OCI-LY7 (cell line): Measurements from ENCODE around the gene CDKL5. TPM values are rescaled to one million over a fixed set of nuclear protein-coding genes. Genes with fewer than 3 reads are reported as not detected.

ENCODE experiments used
- BruUV-seq: library from RNA; stranded (reverse); fragments of 400-500 nt; replicated peaks from 2 replicates; lab custom pipeline; 2021; lab: Mats Ljungman, UMichigan
- CTCF ChIA-PET: fragments of 300-600 bp; sonication (Branson Sonifier 250); formaldehyde crosslinking; loops from one replicate; lab custom pipeline; 2022; ENCODE audit warnings: antibody characterized with exemption; ENCODE audit not compliant: unreplicated experiment; lab: Charles Lee
- POLR2A ChIA-PET: fragments of 300-600 bp; sonication (Branson Sonifier 250); formaldehyde crosslinking; loops from one replicate; lab custom pipeline; 2022; ENCODE audit warnings: antibody characterized with exemption; lab: Charles Lee
- DNase-seq: peaks from one replicate; pipeline ENCODE4 v3.0.0-alpha.2; 2015; ENCODE audit warnings: low spot score
- H2AFZ ChIP-seq: fragments of 200-600 bp; sonication (generic), shearing (Covaris generic); 2 replicates; pipeline ENCODE4 v1.6.1; 2014; ENCODE audit warnings: mild to moderate bottlenecking, antibody characterized with exemption, low read length, moderate library complexity
- H3K27ac ChIP-seq: fragments of 200-600 bp; sonication (generic); 2 replicates; pipeline ENCODE4 v1.5.1; 2014; ENCODE audit warnings: mixed run types, low read depth, mild to moderate bottlenecking, moderate library complexity, low read length, inconsistent platforms; ENCODE audit not compliant: poor library complexity, severe bottlenecking
- H3K36me3 ChIP-seq: fragments of 200-600 bp; sonication (generic); 2 replicates; pipeline ENCODE4 v1.6.1; 2014; ENCODE audit warnings: mild to moderate bottlenecking, antibody characterized with exemption, low read length, moderate library complexity, mixed read lengths; ENCODE audit not compliant: insufficient read depth
- H3K4me1 ChIP-seq: fragments of 200-600 bp; sonication (generic); 2 replicates; pipeline ENCODE4 v1.5.1; 2014; ENCODE audit warnings: mild to moderate bottlenecking, low read length; ENCODE audit not compliant: insufficient read depth, poor library complexity, severe bottlenecking
- H3K4me2 ChIP-seq: fragments of 200-600 bp; sonication (generic); 2 replicates; pipeline ENCODE4 v1.6.1; 2014; ENCODE audit warnings: mild to moderate bottlenecking, low read length
- H3K4me3 ChIP-seq: fragments of 200-600 bp; sonication (generic); 2 replicates; pipeline ENCODE4 v1.5.1; 2014; ENCODE audit warnings: mild to moderate bottlenecking, low read depth, low read length; ENCODE audit not compliant: poor library complexity, severe bottlenecking
- H3K79me2 ChIP-seq: fragments of 200-600 bp; sonication (generic); 2 replicates; pipeline ENCODE4 v1.6.1; 2016; ENCODE audit warnings: low read depth, mild to moderate bottlenecking, low read length, moderate library complexity, mixed read lengths; ENCODE audit not compliant: insufficient read depth
- H3K9me2 ChIP-seq: fragments of 200-600 bp; sonication (generic); 2 replicates; pipeline ENCODE4 v1.6.1; 2016; ENCODE audit warnings: mild to moderate bottlenecking, low read length, mixed read lengths; ENCODE audit not compliant: insufficient read depth
- H3K9me3 ChIP-seq: fragments of 200-600 bp; sonication (generic); 2 replicates; pipeline ENCODE4 v1.6.1; 2014; ENCODE audit warnings: mild to moderate bottlenecking, mixed run types, low read length, mixed read lengths
- H4K20me1 ChIP-seq: fragments of 200-600 bp; sonication (generic); 2 replicates; pipeline ENCODE4 v1.6.1; 2014; ENCODE audit warnings: mild to moderate bottlenecking, antibody characterized with exemption, low read length, moderate library complexity, mixed read lengths; ENCODE audit not compliant: insufficient read depth
- EZH2phosphoT487 ChIP-seq: fragments of 200-600 bp; sonication (generic); IDR thresholded peaks from 2 replicates; pipeline ENCODE4 v1.6.1; 2018; ENCODE audit warnings: low read depth, borderline replicate concordance, mild to moderate bottlenecking, mixed run types, antibody characterized with exemption, low read length, moderate library complexity, mixed read lengths
- intact Hi-C: fragments of 100-400 bp; cut with micrococcal nuclease; formaldehyde crosslinking; loops from one replicate; pipeline ENCODE4 v1.10.0; 2022; ENCODE audit not compliant: unreplicated experiment
- total RNA-seq, 2 experiments: library from RNA; depleted of rRNA in 1 of 2; stranded (reverse); fragments of >200 nt in 1 of 2; shearing (Covaris generic) in 1 of 2; gene quantifications; 2 replicates each; pipeline ENCODE4 v1.2.3, GENCODE V29; 2014 to 2022
- TF ChIP-seq, protein P1 (sequence below): fragments of 200-600 bp; sonication (generic); conservative IDR thresholded peaks from 2 replicates; pipeline ENCODE4 v1.5.1; 2014; ENCODE audit warnings: mild to moderate bottlenecking, antibody characterized with exemption, low read length, moderate library complexity, mixed read lengths

Gene CDKL5
- total RNA-seq, 2 experiments from 2014 or later = 1.3 to 2.0 TPM

DNA sequence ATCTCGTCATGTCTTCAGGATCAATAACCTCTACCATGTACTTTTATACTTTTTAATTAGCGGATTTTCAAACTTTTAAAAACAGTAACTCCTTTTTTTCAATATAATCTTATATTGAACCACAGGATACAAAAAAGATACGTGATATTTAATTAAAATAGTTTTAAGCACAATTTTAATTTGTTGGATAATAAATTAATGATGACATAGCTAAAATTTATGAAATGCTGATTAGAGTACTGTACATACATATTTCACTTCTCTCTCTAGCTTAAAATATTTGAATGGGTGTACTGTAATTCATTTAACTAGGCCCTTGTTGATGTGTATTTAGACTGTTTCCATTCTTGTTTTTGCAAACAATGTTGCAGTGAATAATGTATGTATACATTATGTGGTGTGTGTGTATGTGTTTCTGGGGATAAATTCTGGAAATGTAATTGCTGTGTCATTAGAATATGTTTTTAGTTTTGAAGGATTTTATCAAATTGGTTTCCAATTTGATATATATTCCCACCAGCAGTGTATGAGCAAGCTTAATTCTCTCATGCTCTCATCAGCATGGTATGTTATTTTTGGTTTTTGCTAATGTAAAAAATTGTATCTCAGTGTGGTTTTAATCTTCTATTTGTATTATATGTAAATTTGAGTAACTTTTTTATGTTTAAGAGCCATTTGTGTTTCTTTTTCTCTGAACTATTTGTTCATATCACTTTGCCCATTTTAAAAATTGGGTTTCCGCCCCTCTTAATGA, 66.4 kb downstream of the CDKL5 start:
- H3K4me1 ChIP-seq = no peaks in the 10 kb centered on the region
- H3K4me2 ChIP-seq = no peak overlapping the region
- no peak for TF ChIP-seq EZH2phosphoT487
- TF ChIP-seq, protein P1, sequence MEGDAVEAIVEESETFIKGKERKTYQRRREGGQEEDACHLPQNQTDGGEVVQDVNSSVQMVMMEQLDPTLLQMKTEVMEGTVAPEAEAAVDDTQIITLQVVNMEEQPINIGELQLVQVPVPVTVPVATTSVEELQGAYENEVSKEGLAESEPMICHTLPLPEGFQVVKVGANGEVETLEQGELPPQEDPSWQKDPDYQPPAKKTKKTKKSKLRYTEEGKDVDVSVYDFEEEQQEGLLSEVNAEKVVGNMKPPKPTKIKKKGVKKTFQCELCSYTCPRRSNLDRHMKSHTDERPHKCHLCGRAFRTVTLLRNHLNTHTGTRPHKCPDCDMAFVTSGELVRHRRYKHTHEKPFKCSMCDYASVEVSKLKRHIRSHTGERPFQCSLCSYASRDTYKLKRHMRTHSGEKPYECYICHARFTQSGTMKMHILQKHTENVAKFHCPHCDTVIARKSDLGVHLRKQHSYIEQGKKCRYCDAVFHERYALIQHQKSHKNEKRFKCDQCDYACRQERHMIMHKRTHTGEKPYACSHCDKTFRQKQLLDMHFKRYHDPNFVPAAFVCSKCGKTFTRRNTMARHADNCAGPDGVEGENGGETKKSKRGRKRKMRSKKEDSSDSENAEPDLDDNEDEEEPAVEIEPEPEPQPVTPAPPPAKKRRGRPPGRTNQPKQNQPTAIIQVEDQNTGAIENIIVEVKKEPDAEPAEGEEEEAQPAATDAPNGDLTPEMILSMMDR = no peak
- no peaks in the 10 kb centered on the region for H4K20me1 ChIP-seq
- no peaks in the 10 kb centered on the region for H3K9me2 ChIP-seq
- no peaks in the 10 kb centered on the region for H3K36me3 ChIP-seq
- BruUV-seq = no TSS peak
- no peaks in the 10 kb centered on the region for H3K9me3 ChIP-seq
- no peak overlapping the region for H3K27ac ChIP-seq
- intact Hi-C loops = no loop called here
- no peak for DNase-seq
- H3K4me3 ChIP-seq = no peak overlapping the region
- ChIA-PET CTCF (no interaction called here), POLR2A (interaction anchor here (0.7 kb wide), 1 partner anchor 208 kb away, joined by 3 read pairs; no protein-coding TSS in a partner anchor)
- H3K79me2 ChIP-seq = no peaks in the 10 kb centered on the region
- H2AFZ ChIP-seq = no peak overlapping the region

DNA sequence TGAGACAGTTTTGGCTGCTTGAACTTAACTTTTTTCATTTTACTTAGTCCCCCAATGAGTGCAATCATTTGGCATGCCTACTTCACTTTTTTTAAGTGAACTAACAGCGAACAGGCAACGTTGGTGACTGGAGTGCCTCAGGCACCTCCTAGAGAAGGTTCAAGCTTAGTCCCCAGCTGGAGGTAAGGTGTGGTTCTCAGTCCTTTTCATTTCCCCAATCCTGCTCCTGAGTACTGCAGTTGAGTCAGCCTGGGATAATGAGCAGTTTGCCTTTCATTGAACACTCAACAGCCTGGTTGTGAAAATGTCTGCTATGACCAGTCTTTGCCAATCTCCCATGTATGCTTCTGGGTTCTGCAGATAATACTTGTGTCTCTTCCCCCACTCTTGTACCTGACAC, 109.5 kb downstream of the CDKL5 start:
- intact Hi-C loops = no loop called here
- H4K20me1 ChIP-seq = no peaks in the 10 kb centered on the region
- no peaks in the 10 kb centered on the region for H3K36me3 ChIP-seq
- no peaks in the 10 kb centered on the region for H3K9me3 ChIP-seq
- no peak overlapping the region for H3K27ac ChIP-seq
- BruUV-seq = no TSS peak
- no peak overlapping the region for H3K4me2 ChIP-seq
- H3K4me3 ChIP-seq = no peak overlapping the region
- ChIA-PET POLR2A (interaction anchor here (0.7 kb wide), 1 partner anchor 693 kb away, joined by 4 read pairs; no protein-coding TSS in a partner anchor), CTCF (no interaction called here)
- DNase-seq = no peak
- no peaks in the 10 kb centered on the region for H3K79me2 ChIP-seq
- H3K9me2 ChIP-seq = no peaks in the 10 kb centered on the region
- TF ChIP-seq, protein P1 = no peak
- no peak for TF ChIP-seq EZH2phosphoT487
- no peaks in the 10 kb centered on the region for H3K4me1 ChIP-seq
- no peak overlapping the region for H2AFZ ChIP-seq

DNA sequence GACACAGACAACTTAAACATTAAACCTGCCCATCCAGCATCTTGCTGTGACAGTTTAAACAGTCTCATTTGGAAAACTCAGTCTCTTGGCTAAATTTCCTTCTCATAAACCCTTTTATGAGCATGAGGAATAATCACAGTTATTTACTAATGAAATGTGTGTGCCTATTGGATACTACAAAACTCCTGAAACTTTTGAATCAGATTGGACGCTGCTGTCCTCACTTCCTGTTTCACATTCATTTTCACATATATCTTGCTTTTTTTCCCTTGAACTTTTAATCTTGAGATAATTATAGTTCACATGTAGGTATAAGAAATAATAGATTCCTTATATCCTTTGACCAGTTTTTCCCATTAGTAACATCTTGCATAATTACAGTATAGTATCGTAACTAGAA, 111.7 kb downstream of the CDKL5 start:
- H3K4me2 ChIP-seq = no peak overlapping the region
- H3K27ac ChIP-seq = no peak overlapping the region
- TF ChIP-seq EZH2phosphoT487 = no peak
- TF ChIP-seq, protein P1 = no peak
- POLR2A ChIA-PET = interaction anchor here (0.6 kb wide), 1 partner anchor 248 kb away, joined by 4 read pairs; no protein-coding TSS in a partner anchor
- H3K9me2 ChIP-seq = no peaks in the 10 kb centered on the region
- DNase-seq = no peak
- no peaks in the 10 kb centered on the region for H4K20me1 ChIP-seq
- no TSS peak for BruUV-seq
- no peak overlapping the region for H2AFZ ChIP-seq
- H3K4me1 ChIP-seq = no peaks in the 10 kb centered on the region
- H3K79me2 ChIP-seq = no peaks in the 10 kb centered on the region
- CTCF ChIA-PET = no interaction called here
- H3K4me3 ChIP-seq = no peak overlapping the region
- intact Hi-C loops = no loop called here
- H3K36me3 ChIP-seq = no peaks in the 10 kb centered on the region
- H3K9me3 ChIP-seq = no peaks in the 10 kb centered on the region
